Ectodermal cell (in vitro differentiated cells): ENCODE measurements around the gene CCDC97.

ENCODE experiments used
- H3K27ac ChIP-seq: 2 replicates; pipeline ENCODE4 v1.7.0; 2013; ENCODE audit warnings: mild to moderate bottlenecking, low read depth, low read length; ENCODE audit not compliant: insufficient read depth, poor library complexity, severe bottlenecking
- H3K27me3 ChIP-seq: 2 replicates; pipeline ENCODE4 v1.7.0; 2013; ENCODE audit warnings: mild to moderate bottlenecking, low read length; ENCODE audit not compliant: insufficient read depth, control insufficient read depth, poor library complexity, severe bottlenecking
- H3K36me3 ChIP-seq: one replicate; pipeline ENCODE4 v1.7.0; 2013; ENCODE audit warnings: low read length; ENCODE audit not compliant: control insufficient read depth, insufficient read depth
- H3K4me1 ChIP-seq: one replicate; pipeline ENCODE4 v1.7.0; 2013; ENCODE audit warnings: low read length; ENCODE audit not compliant: control insufficient read depth, insufficient read depth
- H3K4me3 ChIP-seq: 2 replicates; pipeline ENCODE4 v1.7.0; 2013; ENCODE audit warnings: low read depth, low read length, control low read depth; ENCODE audit not compliant: insufficient read depth
- H3K9me3 ChIP-seq: 2 replicates; pipeline ENCODE4 v1.7.0; 2013; ENCODE audit warnings: mild to moderate bottlenecking, low read length, moderate library complexity; ENCODE audit not compliant: control insufficient read depth
- WGBS, 2 experiments: methylation state at CpG; one replicate each; pipeline ENCODE4 v1.1.7; 2013; ENCODE audit warnings: missing lambda C conversion rate in 2 of 2; 5-methylcytosine and 5-hydroxymethylcytosine counted together

CCDC97 gene

GRCh38 chr19:41298348-41298964, 11.5 kb upstream of the CCDC97 start:
- WGBS, 2 experiments = 91 to 93% methylated on average over 4 of the region's 4 CpGs
- peak overlapping the region; percentile 61 for H3K27ac ChIP-seq
- no peaks in the 10 kb centered on the region for H3K4me1 ChIP-seq
- no peak overlapping the region for H3K4me3 ChIP-seq
- H3K27me3 ChIP-seq = no peaks in the 10 kb centered on the region
- H3K36me3 ChIP-seq = peaks cover 81% of the 10 kb centered on the region
- H3K9me3 ChIP-seq = no peaks in the 10 kb centered on the region

GRCh38 chr19:41299046-41299754, 10.8 kb upstream of the CCDC97 start:
- H3K4me1 ChIP-seq = no peaks in the 10 kb centered on the region
- no peak overlapping the region for H3K4me3 ChIP-seq
- H3K27ac ChIP-seq = no peak overlapping the region
- 93 to 95% methylated on average over 10 of the region's 10 CpGs for WGBS, 2 experiments
- H3K9me3 ChIP-seq = no peaks in the 10 kb centered on the region
- no peaks in the 10 kb centered on the region for H3K27me3 ChIP-seq
- H3K36me3 ChIP-seq = peaks cover 81% of the 10 kb centered on the region

- Histone ChIP-seq H3K27me3 (no peaks in the 10 kb centered on the region), H3K4me1 (no peaks in the 10 kb centered on the region), H3K36me3 (peaks cover 81% of the 10 kb centered on the region), H3K9me3 (no peaks in the 10 kb centered on the region), H3K4me3 (no peak overlapping the region), H3K27ac (no peak overlapping the region)
- 93 to 94% methylated on average over 4 of the region's 4 CpGs for WGBS, 2 experiments
These were observed 10.2 kb upstream of the CCDC97 start for GRCh38 chr19:41299755-41300089.

GRCh38 chr19:41300555-41300954, 9.4 kb upstream of the CCDC97 start:
- 96 to 98% methylated on average over 6 of the region's 6 CpGs for WGBS, 2 experiments
- Histone ChIP-seq H3K36me3 (peaks cover 78% of the 10 kb centered on the region), H3K27me3 (no peaks in the 10 kb centered on the region), H3K4me1 (no peaks in the 10 kb centered on the region), H3K27ac (no peak overlapping the region), H3K4me3 (no peak overlapping the region), H3K9me3 (no peaks in the 10 kb centered on the region)

GRCh38 chr19:41302624-41303351, 7.2 kb upstream of the CCDC97 start:
- no peaks in the 10 kb centered on the region for H3K9me3 ChIP-seq
- H3K4me1 ChIP-seq = peaks cover 2% of the 10 kb centered on the region
- WGBS, 2 experiments = 96% methylated on average over 21 of the region's 21 CpGs

GRCh38 chr19:41303954-41304353, 6.0 kb upstream of the CCDC97 start:
- Histone ChIP-seq H3K4me3 (no peak overlapping the region), H3K36me3 (peaks cover 54% of the 10 kb centered on the region), H3K27ac (no peak overlapping the region), H3K27me3 (no peaks in the 10 kb centered on the region), H3K9me3 (no peaks in the 10 kb centered on the region), H3K4me1 (peaks cover 4% of the 10 kb centered on the region)
- WGBS, 2 experiments = 95 to 97% methylated on average over 14 of the region's 14 CpGs

More at GRCh38 chr19:41302624-41303351, 7.2 kb upstream of the CCDC97 start:
- Histone ChIP-seq H3K27me3 (no peaks in the 10 kb centered on the region), H3K27ac (no peak overlapping the region), H3K4me3 (no peak overlapping the region), H3K36me3 (peaks cover 64% of the 10 kb centered on the region)

- Histone ChIP-seq H3K4me1 (peaks cover 9% of the 10 kb centered on the region), H3K9me3 (no peaks in the 10 kb centered on the region), H3K4me3 (no peak overlapping the region), H3K27me3 (no peaks in the 10 kb centered on the region), H3K27ac (no peak overlapping the region), H3K36me3 (peaks cover 48% of the 10 kb centered on the region)
- WGBS, 2 experiments = 97 to 98% methylated on average over 4 of the region's 4 CpGs
These were observed 5.1 kb upstream of the CCDC97 start for GRCh38 chr19:41304706-41305483.

- WGBS, 2 experiments = 94 to 95% methylated on average over 13 of the region's 13 CpGs
- H3K36me3 ChIP-seq = peaks cover 42% of the 10 kb centered on the region
These were observed 3.8 kb upstream of the CCDC97 start for GRCh38 chr19:41305927-41306793.

GRCh38 chr19:41307090-41307875, 2.7 kb upstream of the CCDC97 start:
- no peak overlapping the region for H3K4me3 ChIP-seq
- 89 to 92% methylated on average over 8 of the region's 8 CpGs for WGBS, 2 experiments
- H3K27me3 ChIP-seq = no peaks in the 10 kb centered on the region
- peak overlapping the region; percentile 90 for H3K27ac ChIP-seq
- no peaks in the 10 kb centered on the region for H3K9me3 ChIP-seq
- peaks cover 31% of the 10 kb centered on the region for H3K36me3 ChIP-seq
- peaks cover 15% of the 10 kb centered on the region for H3K4me1 ChIP-seq

More at GRCh38 chr19:41305927-41306793, 3.8 kb upstream of the CCDC97 start:
- Histone ChIP-seq H3K27ac (no peak overlapping the region), H3K4me3 (no peak overlapping the region), H3K4me1 (peaks cover 13% of the 10 kb centered on the region), H3K9me3 (no peaks in the 10 kb centered on the region), H3K27me3 (no peaks in the 10 kb centered on the region)
